Activated naive CD4-positive, alpha-beta T cell treated with anti-CD3 and anti-CD28 coated beads, Interleukin-2, amount 50 U/mL, for 24 hours (primary cell): ENCODE measurements around the gene LILRB5.
"Not testable (repeated sequence)": the region's sequence is repeated elsewhere in the genome, so short reads cannot be mapped to it uniquely, and the experiment has no call there.

ENCODE experiments used
- H3K27ac Mint-ChIP-seq: one replicate; pipeline ENCODE4 v1.8.0; 2021; ENCODE audit warnings: mild to moderate bottlenecking, mixed read lengths
- H3K27me3 Mint-ChIP-seq: one replicate; pipeline ENCODE4 v1.8.0; 2021; ENCODE audit warnings: mixed read lengths
- H3K36me3 Mint-ChIP-seq: one replicate; pipeline ENCODE4 v1.8.0; 2021; ENCODE audit warnings: mixed read lengths
- H3K4me1 Mint-ChIP-seq: one replicate; pipeline ENCODE4 v1.8.0; 2021; ENCODE audit warnings: mixed read lengths
- H3K4me3 Mint-ChIP-seq: one replicate; pipeline ENCODE4 v1.8.0; 2021; ENCODE audit warnings: mild to moderate bottlenecking, mixed read lengths
- H3K9me3 Mint-ChIP-seq: one replicate; pipeline ENCODE4 v1.8.0; 2021; ENCODE audit warnings: mixed read lengths

The LILRB5 gene

GRCh38 chr19:54216869-54217268 is 40.2 kb downstream of the LILRB5 start:
- H3K4me1 Mint-ChIP-seq: no peaks in the 10 kb centered on the region

DNA sequence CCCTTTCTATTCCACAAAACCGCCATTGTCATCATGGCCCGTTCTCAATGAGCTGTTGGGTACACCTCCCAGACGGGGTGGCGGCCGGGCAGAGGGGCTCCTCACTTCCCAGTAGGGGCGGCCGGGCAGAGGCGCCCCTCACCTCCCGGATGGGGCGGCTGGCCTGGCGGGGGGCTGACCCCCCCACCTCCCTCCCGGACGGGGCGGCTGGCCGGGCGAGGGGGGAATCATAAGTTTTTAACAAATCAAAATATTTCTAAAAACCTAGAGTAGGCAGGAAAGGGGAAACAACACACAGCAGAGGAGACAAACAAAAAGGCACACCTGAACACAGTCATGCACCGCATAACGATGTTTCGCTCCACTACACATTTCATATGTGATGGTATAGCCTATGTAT is 42.3 kb downstream of the LILRB5 start:
- H3K4me1 Mint-ChIP-seq: peaks cover 16% of the 10 kb centered on the region
- H3K36me3 Mint-ChIP-seq: not testable (repeated sequence)

More at GRCh38 chr19:54216869-54217268, 40.2 kb downstream of the LILRB5 start:
- Mint-ChIP-seq H3K4me3 (no peak overlapping the region), H3K36me3 (no peaks in the 10 kb centered on the region), H3K27me3 (no peaks in the 10 kb centered on the region), H3K9me3 (no peaks in the 10 kb centered on the region), H3K27ac (no peak overlapping the region)

GRCh38 chr19:54214217-54214616 is 42.9 kb downstream of the LILRB5 start:
- H3K36me3 Mint-ChIP-seq, H3K27me3 Mint-ChIP-seq, H3K9me3 Mint-ChIP-seq, H3K27ac Mint-ChIP-seq, H3K4me3 Mint-ChIP-seq: not testable (repeated sequence)
- H3K4me1 Mint-ChIP-seq: peaks cover 20% of the 10 kb centered on the region

More for the DNA sequence above, 42.3 kb downstream of the LILRB5 start:
- H3K4me3 Mint-ChIP-seq, H3K27me3 Mint-ChIP-seq, H3K9me3 Mint-ChIP-seq, H3K27ac Mint-ChIP-seq: not testable (repeated sequence)

GRCh38 chr19:54211235-54211634 is 45.8 kb downstream of the LILRB5 start:
- Mint-ChIP-seq H3K9me3 (no peaks in the 10 kb centered on the region), H3K4me3 (peak overlapping the region; percentile 9), H3K36me3 (peaks cover 16% of the 10 kb centered on the region), H3K4me1 (peaks cover 50% of the 10 kb centered on the region), H3K27ac (peak overlapping the region; percentile 59), H3K27me3 (no peaks in the 10 kb centered on the region)

DNA sequence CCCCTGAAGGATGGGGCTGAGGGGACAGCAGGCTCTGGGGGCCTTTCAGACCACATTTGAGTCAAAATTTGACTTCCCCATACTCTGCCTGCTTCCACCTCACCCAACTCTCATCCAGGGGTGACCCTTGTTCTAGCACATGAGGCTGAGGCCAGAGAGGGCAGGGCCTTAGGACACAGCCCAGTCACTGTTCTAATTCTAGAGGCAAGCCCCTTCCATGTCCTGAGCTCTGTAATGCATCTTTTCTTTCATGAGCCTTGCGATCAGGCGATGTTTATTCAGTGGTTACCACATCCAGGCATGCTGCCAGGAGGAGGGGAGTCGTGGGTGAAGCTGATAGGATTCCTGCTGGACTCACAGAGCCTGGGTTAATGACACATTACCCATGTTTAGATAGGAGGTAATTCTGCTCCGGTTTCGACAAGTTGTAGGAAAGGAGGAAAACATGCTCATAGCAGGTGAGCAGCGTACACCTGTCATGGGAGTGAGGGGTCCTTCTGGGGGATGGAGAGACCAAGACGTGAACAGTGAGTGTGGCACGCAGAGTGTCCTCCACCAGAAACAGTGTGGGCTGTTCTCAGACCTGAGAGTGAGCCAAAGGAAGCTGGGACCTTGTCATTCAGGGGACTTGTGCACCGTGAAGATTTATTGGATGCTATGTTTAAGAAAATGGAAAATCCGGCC is 47.1 kb downstream of the LILRB5 start:
- Mint-ChIP-seq H3K9me3 (no peaks in the 10 kb centered on the region), H3K27ac (peak overlapping the region; percentile 8), H3K27me3 (no peaks in the 10 kb centered on the region), H3K4me3 (peak overlapping the region; percentile 30), H3K4me1 (peaks cover 63% of the 10 kb centered on the region), H3K36me3 (peaks cover 21% of the 10 kb centered on the region)

GRCh38 chr19:54209058-54209810 is 47.8 kb downstream of the LILRB5 start:
- Mint-ChIP-seq H3K4me1 (peaks cover 70% of the 10 kb centered on the region), H3K9me3 (no peaks in the 10 kb centered on the region), H3K27ac (no peak overlapping the region), H3K4me3 (no peak overlapping the region), H3K27me3 (no peaks in the 10 kb centered on the region), H3K36me3 (peaks cover 25% of the 10 kb centered on the region)

- H3K4me1 Mint-ChIP-seq: peaks cover 74% of the 10 kb centered on the region
- H3K36me3 Mint-ChIP-seq: peaks cover 25% of the 10 kb centered on the region
- peak overlapping the region; percentile 85 for H3K27ac Mint-ChIP-seq
- peak overlapping the region; percentile 81 for H3K4me3 Mint-ChIP-seq
- no peaks in the 10 kb centered on the region for H3K27me3 Mint-ChIP-seq
- H3K9me3 Mint-ChIP-seq: no peaks in the 10 kb centered on the region
Measured at GRCh38 chr19:54208784-54209057, 48.4 kb downstream of the LILRB5 start.

DNA sequence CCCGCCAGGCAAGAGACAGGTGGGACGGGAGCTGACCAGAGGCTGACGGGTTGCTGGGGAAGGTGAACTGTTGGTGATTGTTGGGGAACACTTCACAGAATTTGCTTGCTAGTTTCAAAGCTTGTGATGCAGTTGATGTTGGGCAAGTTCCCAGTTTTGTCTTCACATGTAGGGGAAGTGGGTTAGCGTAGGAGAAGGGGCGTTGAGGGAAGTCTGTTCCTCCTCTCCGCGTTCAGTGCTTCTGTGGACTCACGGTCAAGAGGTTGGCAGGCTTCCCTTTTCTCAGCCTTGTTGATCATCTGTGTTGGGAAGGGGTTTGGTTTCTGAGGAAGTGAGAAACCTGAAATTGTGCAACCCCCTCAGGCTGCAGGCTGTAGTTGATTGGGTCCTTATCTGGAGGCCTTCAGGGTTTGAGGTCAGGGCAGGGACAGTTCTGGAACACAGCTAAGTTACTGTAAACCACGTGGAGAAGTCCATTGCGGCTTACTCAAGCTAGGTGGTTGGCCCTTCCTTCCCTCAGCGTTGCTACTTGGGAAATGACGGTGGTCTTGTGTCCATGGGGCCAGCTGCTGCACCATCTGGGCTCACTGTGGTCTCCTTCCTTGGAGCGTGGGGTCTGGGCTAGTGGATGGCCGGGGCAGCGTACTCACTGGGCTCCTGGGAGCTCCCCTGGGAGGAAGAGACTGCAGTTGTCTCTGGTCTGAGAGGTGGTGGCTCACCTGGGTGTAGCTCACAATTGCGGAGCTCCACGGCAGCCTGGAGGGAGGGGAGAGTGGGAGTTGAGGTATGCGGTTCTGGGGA is 48.9 kb downstream of the LILRB5 start:
- Mint-ChIP-seq H3K9me3 (no peaks in the 10 kb centered on the region), H3K27ac (peak overlapping the region; percentile 85), H3K4me1 (peaks cover 80% of the 10 kb centered on the region), H3K27me3 (no peaks in the 10 kb centered on the region), H3K4me3 (peak overlapping the region; percentile 81), H3K36me3 (peaks cover 27% of the 10 kb centered on the region)

DNA sequence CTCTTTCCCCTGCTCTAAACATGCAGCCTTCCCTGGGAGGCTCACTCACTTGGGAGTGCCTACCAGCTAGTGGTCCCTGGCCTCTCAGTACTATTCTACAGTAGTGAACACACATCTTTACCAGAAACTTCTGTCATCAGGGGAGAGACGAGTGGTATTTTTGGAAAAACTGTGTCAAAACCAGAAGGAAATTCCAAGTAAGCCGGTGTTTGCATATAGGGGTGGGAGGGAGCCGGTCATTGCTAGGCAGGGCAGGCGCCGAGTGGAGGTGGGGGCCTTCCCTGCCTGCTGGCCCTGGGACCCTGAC is 49.4 kb downstream of the LILRB5 start:
- Mint-ChIP-seq H3K4me3 (peak overlapping the region; percentile 81), H3K27me3 (no peaks in the 10 kb centered on the region), H3K36me3 (peaks cover 32% of the 10 kb centered on the region), H3K9me3 (no peaks in the 10 kb centered on the region), H3K27ac (peak overlapping the region; percentile 85), H3K4me1 (peaks cover 85% of the 10 kb centered on the region)

GRCh38 chr19:54207193-54207592 is 49.9 kb downstream of the LILRB5 start:
- H3K27ac Mint-ChIP-seq: peak overlapping the region; percentile 85
- peaks cover 36% of the 10 kb centered on the region for H3K36me3 Mint-ChIP-seq
- H3K4me1 Mint-ChIP-seq: peaks cover 90% of the 10 kb centered on the region
- H3K27me3 Mint-ChIP-seq, H3K9me3 Mint-ChIP-seq: not testable (repeated sequence)
- peak overlapping the region; percentile 81 for H3K4me3 Mint-ChIP-seq

- Mint-ChIP-seq H3K4me1 (peaks cover 91% of the 10 kb centered on the region), H3K9me3 (no peaks in the 10 kb centered on the region), H3K36me3 (peaks cover 39% of the 10 kb centered on the region), H3K4me3 (peak overlapping the region; percentile 81), H3K27me3 (no peaks in the 10 kb centered on the region), H3K27ac (peak overlapping the region; percentile 85)
Measured at GRCh38 chr19:54206831-54207177, 50.3 kb downstream of the LILRB5 start.

- Mint-ChIP-seq H3K4me3 (peak overlapping the region; percentile 95), H3K36me3 (peaks cover 43% of the 10 kb centered on the region), H3K9me3 (no peaks in the 10 kb centered on the region), H3K27ac (no peak overlapping the region), H3K4me1 (peaks cover 90% of the 10 kb centered on the region), H3K27me3 (no peaks in the 10 kb centered on the region)
Measured at GRCh38 chr19:54206030-54206830, 50.8 kb downstream of the LILRB5 start.

DNA sequence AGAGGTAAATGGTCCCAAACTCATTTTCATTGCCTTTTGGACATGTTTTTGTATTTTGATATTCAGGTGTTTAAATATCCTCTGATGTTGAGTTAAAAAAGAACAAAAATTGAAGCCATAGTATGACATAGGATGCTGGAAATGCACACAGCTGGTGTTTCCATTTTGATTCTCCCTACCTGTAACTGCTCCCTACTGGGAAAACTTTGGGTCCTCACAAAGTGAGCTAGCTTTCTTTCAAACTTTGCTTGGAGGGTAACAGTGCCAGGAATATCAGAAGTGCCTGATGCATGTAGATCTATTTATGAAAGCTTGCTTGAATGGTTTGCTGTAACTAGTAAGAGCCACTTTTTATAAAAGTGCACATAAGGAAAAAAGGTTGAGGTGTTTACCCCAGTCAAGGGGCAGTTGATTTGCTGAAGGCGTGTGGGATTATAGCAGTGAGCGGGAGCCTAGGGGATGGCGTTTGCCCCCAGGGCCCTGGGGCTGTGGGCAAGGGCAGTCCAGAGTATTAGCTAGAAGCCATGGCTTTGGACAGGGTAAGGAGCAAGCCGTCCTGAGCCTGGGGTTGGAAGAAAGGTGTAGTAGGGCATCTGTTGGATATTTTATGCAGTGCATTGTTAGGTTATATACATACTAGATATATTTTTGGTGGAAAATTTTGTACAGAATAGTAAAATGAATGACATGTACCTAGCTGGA is 52.2 kb downstream of the LILRB5 start:
- Mint-ChIP-seq H3K27ac (peak overlapping the region; percentile 48), H3K36me3 (peaks cover 45% of the 10 kb centered on the region), H3K4me3 (peak overlapping the region; percentile 95), H3K9me3 (no peaks in the 10 kb centered on the region), H3K4me1 (peaks cover 77% of the 10 kb centered on the region), H3K27me3 (no peaks in the 10 kb centered on the region)

DNA sequence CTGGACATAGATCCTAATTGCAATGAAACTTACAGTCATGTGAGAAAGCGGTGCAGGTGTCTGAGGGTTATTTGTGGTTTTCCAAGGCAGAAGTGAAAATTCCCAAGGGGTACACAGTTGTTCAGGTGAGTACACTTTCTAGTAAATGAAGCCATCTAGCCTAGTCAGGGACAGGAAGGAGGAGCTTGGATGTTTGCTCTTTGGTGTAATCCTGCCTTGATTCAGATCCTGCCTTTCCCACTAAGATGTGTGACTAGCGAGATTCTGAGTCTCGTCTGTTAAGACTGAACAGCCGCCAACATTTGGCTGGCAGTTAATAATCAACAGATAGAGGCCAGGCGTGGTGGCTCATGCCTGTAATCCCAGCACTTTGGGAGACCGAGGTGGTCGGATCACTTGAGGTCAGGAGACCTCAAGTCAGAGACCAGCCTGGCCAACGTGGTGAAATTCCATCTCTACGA is 53.9 kb downstream of the LILRB5 start:
- Mint-ChIP-seq H3K27me3 (no peaks in the 10 kb centered on the region), H3K36me3 (peaks cover 42% of the 10 kb centered on the region), H3K4me3 (peak overlapping the region; percentile 95), H3K9me3 (no peaks in the 10 kb centered on the region), H3K4me1 (peaks cover 70% of the 10 kb centered on the region), H3K27ac (peak overlapping the region; percentile 55)

DNA sequence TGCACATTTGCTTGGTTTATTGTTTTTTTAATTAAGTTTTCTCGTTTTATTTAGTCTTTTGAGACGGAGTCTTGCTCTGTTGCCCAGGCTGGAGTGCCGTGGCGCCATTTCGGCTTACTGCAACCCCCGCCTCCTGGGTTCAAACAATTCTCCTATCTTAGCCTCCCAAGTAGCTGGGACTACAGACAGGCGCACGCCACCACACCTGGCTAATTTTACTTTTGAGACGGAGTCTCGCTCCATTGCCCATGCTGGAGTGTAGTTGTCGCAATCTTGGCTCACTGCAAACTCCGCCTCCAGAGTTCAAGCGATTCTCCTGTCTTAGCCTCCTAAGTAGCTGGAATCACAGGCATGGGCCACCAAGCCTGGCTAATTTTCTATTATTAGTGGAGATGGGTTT is 55.1 kb downstream of the LILRB5 start:
- Mint-ChIP-seq H3K36me3 (peaks cover 37% of the 10 kb centered on the region), H3K27me3 (no peaks in the 10 kb centered on the region), H3K4me1 (peaks cover 58% of the 10 kb centered on the region), H3K4me3 (peak overlapping the region; percentile 95), H3K9me3 (no peaks in the 10 kb centered on the region), H3K27ac (peak overlapping the region; percentile 65)
